Activated CD4-positive, alpha-beta T cell treated with anti-CD3 and anti-CD28 coated beads for 1 hour (primary cell): ENCODE data around the gene ZNF57.
"Not testable (repeated sequence)": the region's sequence is repeated elsewhere in the genome, so short reads cannot be mapped to it uniquely, and the experiment has no call there.

Source experiments
- DNase-seq: peaks from one replicate; pipeline ENCODE4 v3.0.0-alpha.2; 2020

Gene ZNF57

DNA sequence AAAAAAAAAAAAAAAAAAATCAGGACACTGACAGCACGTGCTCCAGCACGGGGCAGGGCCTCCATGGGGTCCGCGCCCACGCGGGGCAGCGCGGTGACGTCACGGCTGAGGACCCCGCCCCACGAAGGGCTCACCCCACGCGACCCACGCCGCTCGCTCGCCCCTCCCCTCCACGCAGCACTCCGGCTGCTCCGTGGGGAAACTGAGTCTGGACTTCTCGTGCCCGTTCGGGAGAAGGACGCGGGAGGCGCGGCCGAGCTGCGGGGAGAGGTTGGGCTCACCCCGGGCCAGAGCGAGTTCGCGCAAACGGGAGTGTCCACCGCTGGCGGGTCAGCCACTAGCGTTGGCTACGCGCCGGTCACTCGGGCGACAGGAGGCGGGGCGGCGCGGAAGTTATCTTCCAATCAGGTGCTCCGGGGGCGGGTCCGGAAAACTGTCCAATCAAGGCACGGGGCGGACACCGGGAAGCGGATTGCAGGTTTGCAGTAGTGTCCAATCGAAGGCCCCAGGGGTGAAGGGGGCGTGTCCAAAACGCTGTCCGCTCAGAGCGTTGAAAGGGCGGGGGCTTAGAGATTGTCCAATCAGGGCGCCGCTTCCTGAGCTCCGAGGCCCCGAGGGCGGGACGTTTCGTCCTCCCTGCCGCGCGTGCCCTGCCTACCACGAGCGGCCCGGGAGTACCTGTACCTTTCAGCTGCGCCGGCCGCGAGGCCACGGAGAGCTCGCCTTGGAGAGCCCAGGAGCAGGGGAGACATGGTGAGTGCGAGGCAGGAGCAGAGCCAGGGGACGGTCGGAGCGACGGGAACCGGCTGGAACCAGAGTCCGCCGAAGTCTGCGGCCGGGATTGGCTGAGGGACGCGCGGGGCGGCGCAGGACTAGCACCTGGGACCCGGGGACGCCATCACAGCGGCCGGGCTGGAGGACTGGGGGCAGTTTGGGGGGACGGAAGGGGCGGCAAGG lies at the start of gene ZNF57:
Gene ZNF57, plus strand, starts transcription at position 633 of the 957 bp plus-strand sequence. Its CDS starts 118 bp downstream, at position 751.
- DNase-seq, result peak; percentile 91

DNA sequence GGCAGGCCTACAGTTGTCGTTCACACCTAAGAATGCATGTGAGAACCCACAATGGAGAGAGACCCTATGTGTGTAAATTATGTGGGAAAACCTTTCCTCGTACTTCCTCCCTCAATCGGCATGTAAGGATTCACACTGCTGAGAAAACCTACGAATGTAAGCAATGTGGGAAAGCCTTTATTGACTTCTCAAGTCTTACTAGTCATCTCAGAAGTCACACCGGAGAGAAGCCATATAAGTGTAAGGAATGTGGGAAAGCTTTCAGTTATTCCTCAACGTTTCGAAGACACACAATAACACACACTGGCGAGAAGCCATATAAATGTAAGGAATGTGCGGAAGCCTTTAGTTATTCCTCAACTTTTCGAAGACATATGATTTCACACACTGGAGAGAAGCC lies 48.1 kb upstream of the ZNF57 start:
- no peak for DNase-seq

DNA sequence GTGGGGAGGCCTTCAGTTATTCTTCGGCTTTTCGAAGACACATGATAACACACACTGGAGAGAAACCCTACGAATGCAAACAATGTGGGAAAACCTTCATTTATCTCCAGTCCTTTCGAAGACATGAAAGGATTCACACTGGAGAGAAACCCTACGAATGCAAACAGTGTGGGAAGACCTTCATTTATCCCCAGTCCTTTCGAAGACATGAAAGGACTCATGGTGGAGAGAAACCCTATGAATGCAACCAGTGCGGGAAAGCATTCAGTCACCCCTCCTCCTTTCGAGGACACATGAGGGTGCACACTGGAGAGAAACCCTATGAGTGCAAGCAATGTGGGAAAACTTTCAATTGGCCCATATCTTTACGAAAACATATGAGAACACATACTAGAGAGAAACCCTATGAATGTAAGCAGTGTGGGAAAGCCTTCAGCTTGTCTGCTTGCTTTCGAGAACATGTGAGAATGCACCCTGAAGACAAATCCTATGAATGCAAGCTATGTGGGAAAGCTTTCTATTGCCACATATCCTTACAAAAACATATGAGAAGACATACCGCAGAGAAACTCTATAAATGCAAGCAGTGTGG lies 47.6 kb upstream of the ZNF57 start:
- no peak for DNase-seq

GRCh38 chr19:2854849-2855248 lies 45.9 kb upstream of the ZNF57 start:
- DNase-seq, result no peak

DNA sequence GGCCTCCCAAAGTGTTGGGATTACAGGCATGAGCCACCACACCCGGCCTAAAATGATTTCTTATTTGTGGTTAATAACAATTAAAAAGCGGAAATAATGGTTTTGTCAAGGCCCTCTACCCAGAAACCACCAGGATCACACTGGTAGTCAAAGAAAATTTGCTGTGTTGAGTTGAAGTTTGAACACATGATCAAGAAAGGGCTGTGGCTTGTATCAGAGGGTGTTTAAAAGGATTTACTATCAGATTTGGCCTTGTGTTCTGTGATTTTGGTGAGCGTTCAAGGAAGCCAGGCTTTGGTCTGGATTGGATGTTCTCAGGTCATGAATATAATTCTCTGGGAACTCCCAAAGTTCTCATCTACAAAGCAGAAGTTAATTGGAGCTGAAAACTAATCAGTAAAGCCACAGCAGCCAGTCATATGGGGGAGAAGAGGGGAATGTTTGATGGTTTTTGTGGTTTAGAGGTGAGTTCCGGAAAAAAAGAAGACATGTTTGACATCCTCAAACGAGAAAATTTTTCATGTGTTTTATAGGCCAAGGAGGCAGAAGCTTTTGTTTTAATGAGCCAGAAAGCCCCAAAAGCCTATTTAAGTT lies 44.2 kb upstream of the ZNF57 start:
- DNase-seq, result no peak

DNA sequence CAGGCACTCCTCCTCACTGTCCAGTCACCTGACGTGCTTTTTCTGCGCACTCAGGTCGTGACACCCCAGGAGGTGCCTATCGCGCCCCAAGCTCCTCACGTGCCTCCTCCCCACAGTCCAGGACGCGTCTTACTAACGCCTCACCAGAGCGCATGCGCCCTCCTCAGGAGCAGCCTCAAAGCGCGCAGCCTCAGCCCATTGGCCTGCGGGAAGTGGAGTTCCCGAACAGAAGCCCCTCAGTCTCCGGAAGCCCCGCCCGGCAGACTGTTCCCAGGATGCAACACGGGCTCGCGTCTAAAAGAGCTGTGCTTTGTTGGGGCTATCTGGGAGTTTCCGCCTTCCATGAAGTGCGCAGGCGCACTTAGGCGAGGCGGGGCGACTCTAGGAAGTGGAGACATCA lies 41.9 kb upstream of the ZNF57 start:
- no peak for DNase-seq

DNA sequence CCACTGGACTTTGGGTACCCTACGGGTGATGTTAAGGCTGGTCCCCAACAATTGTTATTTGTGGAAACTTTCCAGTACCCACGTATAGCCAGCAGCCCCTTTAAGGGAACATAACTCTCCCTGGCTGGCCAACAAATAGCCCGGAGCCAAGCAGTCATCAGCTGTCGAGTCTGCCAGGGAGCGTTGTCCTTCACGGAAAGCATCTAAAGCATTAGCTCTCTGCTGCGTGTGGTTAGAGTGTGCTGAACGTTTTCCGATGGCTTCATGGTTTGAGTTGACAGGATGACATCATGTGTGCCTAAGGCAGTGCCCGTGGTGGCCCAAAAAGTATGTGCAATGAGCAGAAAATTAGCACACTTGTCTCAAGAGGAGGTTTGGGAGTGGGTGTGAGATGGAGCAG lies 36.9 kb upstream of the ZNF57 start:
- no peak for DNase-seq

DNA sequence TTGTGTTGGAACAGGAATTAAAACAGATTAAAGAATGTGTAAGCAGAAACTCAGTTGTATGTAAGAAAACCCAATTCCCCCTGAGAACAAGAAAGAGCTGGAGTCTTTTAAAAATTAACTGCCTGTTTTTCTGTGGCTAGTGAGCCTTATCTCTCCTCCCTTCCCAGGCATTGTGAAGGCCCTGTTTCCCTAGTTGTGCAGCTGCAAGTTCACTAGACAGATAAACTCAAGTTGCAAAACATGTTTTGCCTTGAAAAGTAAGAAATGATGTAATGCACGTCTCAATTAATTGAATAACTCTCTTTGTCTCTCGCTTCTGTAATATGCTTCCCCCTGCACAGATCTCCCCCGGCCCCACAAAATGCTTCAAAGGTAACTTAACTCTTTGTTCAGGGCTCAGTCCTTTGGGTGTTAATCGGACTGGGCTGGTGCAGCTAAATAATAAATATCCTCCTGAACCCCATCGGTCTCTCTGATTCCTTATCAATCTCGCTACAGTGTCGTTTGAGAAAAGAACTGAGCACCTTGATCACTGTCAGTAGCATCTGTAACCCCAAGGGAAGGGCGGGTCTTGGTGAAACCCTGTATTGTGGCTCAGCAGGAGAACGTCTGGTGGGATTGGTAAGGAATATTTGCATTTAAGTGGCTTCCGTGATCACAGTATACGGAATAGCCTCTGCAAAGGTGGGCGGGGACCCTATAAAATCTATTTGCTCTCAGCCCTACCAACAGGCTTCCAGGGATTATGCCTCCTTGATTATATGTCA lies 35.2 kb upstream of the ZNF57 start:
- no peak for DNase-seq

GRCh38 chr19:2866495-2867024 lies 34.2 kb upstream of the ZNF57 start:
- DNase-seq, result no peak

DNA sequence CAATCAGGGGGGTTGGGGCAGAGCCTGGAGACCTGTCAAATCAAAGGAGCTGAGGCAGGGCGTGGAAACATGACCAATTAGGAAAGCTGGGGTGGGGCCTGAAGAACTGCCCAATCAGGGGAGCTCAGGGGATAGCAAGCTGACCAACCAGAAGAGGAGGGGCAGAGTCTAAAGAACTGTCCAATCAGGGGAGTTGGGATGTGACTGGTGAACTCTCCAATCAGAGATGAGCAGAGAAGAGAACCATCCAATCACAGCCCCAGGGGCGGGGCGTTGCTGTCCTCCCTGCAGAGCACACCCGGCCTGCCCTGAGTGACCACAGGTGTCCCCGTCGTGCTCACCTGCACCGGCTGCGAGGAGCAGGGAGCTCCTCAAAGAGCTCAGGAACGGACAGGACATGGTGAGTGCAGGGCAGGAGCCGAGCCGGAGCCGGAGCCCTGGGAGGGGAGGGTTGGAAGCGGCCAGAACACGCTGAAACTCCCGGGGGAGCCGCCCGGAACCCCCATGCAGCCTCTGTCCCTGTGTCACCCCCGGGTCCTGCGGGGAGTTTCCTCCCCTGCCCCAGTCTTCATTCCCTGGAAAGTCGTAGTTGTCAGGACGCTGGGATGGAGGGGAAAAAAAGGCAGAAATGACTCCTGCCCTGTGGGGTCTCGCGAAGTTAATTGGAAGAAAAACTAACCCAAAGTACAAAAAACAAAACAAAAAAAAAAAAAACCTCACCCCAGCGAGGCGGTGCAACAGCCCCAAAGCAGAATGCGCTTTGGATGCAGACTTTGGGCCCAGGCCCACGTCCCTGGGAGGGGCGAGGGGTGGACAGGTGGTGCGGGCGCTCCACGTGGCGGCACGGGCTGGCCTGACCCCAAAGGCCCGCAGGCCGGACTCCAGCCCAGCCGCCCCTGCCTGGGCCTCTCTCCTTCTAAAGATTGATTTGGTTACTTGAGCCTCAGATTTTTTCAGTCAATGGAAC lies 33.4 kb upstream of the ZNF57 start, which contains the start of gene ZNF556:
Gene ZNF556, plus strand, starts transcription at position 311 of the 967 bp plus-strand sequence. Its CDS starts 87 bp downstream, at position 398.
- DNase-seq, result no peak

DNA sequence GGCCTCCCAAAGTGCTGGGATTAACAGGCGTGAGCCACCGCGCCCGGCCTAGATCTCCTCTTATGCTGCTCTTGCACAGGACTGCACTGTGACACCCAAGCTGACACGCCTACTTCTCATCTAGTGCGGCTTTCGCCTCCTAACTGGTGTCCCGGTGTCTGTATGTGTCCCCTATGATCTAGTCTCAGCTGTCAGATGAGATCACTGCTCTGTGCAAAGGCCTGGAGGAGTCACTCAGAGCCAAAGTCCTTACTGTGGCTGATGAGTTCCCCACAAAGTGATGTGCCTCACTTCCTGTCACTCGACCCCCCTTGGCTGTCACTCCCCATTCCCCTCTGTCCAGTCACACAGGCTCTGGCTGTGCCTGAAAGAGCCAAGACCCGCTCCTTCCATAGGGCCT lies 31.1 kb upstream of the ZNF57 start:
- DNase-seq, result no peak

DNA sequence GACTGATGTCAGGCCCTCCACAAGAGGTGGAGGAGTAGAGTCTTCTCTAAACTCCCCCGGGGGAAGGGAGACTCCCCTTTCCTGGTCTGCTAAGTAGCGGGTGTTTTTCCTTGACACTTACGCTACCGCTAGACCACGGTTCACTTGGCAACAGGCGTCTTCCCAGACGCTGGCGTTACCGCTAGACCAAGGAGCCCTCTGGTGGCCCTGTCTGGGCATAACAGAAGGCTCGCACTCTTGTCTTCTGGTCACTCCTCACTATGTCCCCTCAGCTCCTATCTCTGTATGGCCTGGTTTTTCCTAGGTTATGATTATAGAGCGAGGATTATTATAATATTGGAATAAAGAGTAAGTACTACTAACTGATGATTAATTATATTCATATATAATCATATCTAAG lies 28.6 kb upstream of the ZNF57 start:
- DNase-seq, result peak; percentile 17

GRCh38 chr19:2877398-2878331 lies 23.1 kb upstream of the ZNF57 start:
- no peak for DNase-seq

GRCh38 chr19:2883686-2884439 lies 16.9 kb upstream of the ZNF57 start:
- DNase-seq, result no peak

DNA sequence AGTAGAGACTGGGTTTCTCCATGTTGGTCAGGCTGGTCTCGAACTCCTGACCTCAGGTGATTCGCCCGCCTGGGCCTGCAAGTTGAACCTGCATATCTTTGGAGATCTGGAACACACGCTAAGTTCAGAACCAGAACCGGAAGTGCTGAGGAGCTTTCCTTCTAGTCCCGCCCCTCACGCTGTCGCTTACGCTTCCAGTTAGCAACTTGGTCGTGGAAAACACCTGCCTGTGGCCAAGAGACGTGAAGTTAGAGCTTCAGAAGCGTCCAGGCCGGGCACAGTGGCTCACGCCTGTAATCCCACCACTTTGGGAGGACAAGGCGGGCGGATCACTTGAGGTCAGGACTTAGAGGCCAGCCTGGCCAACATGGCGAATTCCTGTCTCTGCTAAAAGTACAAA lies 15.0 kb upstream of the ZNF57 start:
- no peak for DNase-seq

DNA sequence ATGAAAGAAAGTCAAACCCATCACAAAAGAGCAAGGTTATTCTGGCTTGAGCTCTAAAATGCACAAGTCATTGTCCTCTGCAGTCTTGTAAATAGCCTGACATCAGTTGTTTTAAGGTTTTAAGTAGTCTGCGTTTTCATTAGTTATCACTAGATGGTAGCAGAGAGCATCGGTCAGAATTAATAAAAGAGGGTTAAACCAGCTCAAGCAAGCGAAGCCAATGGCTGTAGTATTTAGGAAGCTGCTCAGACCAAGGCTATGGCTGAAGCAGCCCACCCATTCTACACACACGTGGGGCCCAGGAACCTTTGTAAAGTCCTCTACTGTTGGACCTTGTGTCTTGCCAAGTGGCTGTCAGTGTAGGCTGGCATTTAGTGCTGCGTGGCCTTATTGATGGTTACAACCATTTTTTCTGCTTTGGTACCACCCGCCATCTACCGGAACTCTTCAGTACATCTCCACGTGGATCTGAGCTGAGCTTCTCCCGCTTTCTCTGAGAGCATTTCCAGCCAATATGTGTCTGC lies 13.3 kb upstream of the ZNF57 start:
- no peak for DNase-seq

DNA sequence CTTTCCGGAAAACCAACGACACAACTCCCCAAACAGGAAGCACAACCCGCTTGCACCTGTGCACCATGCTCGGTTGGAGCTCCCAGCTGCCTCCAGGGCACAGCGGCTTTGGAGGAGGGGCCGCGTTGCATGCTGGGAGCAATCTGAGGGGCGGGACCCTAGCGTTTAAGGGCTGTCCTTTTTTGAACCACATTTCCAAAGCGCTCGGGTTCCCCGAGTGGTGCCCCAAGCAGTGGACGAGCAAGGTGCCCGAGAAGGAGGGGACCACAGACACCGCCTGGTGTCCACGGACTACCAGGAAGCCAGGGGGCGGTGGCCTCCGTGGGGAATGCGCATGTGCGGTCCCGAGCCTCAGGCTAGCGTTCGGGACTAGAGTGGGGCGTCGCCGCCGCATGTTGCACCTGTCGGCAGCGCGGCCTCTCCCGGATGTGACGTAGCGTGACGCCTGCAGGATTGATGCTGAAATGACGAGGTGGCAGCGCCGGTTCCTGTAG lies 11.9 kb upstream of the ZNF57 start:
- DNase-seq, result peak; percentile 45

DNA sequence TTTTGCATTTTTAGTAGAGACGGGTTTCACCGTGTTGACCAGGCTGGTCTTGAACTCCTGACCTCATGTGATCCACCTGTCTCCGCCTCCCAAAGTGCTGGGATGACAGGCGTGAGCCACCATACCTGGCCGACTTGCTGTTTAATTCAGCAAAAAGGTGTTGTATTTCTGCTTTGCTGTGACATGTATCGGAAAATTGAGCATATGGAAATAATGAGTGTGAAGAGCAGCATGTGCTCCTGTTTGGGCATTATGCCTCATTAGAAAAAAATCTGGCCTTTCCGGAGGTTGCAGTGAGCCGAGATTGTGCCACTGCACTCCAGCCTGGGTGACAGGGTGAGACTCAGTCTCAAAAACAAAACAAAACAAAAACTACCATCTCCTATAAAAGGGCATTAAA lies 10.2 kb upstream of the ZNF57 start:
- not testable (repeated sequence) for DNase-seq

DNA sequence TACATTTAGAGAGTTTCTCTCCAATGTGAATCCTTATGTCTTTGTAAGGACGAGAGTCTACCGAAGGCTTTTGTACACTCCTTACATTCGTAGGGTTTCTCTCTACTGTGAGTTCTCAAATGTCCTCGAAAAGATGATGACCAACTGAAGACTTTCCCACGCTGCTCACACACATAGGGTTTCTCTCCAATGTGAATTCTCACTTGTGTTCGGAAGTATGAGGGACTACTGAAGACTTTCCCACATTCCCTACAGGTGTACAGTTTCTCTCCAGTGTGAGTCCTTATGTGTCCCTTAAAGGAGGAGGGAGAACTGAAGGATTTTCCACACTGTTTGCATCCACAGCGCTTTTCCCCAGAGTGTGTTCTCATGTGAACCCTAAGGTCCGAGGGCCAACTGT lies 4.0 kb upstream of the ZNF57 start:
- DNase-seq, result no peak
